ENCODE data around the gene EBF4. TPM values are rescaled to one million over a fixed set of nuclear protein-coding genes. Genes with fewer than 3 reads are reported as not detected.

EBF4 gene
- total RNA-seq, 4 donors from 2014 or later = 3.7 to 101 (median 5.4) TPM

GRCh38 chr20:2736441-2736840 lies 43.9 kb downstream of the EBF4 start:
- no peaks in the 10 kb centered on the region for H3K4me1 ChIP-seq
- no peak overlapping the region for H3K4me3 ChIP-seq
- DNase-seq = no peak
- WGBS, 2 donors (ENCODE audit: low coverage in 1 of 2) = 92% methylated on average over 3 of the region's 3 CpGs; no CpG with 5 or more reads in 1 of the 2 donors
- H3K9me3 ChIP-seq = peaks cover 0 to 7% of the 10 kb centered on the region in 2 donors
- intact Hi-C loops (cut with DNase I; ENCODE audit: low total_unique reads) = no loop called here
- H3K36me3 ChIP-seq = no peaks in the 10 kb centered on the region
- in situ Hi-C loops (cut with MboI; ENCODE audit: low pct_ligation_motif_present in 1 of 4, low pct_unique_long_range_greater_than_20kb in 1 of 4, low sequenced_read_pairs in 3 of 4) = no loop called here
- H3K27me3 ChIP-seq = peaks cover 7% of the 10 kb centered on the region
- TF ChIP-seq EP300 (IDR thresholded peaks at IDR 0.05; ENCODE audit: low read depth) = no peak
- TF ChIP-seq CTCF (IDR thresholded peaks at IDR 0.05) = no peak
- TF ChIP-seq POLR2AphosphoS5 (IDR thresholded peaks at IDR 0.05) = no peak
- TF ChIP-seq POLR2A (IDR thresholded peaks at IDR 0.05) = no peak
- H3K27ac ChIP-seq = no peak overlapping the region

GRCh38 chr20:2738331-2739041 lies 45.9 kb downstream of the EBF4 start:
- no peak for TF ChIP-seq CTCF (IDR thresholded peaks at IDR 0.05)
- no peak for TF ChIP-seq POLR2A (IDR thresholded peaks at IDR 0.05)
- no peak for TF ChIP-seq POLR2AphosphoS5 (IDR thresholded peaks at IDR 0.05)
- TF ChIP-seq EP300 (IDR thresholded peaks at IDR 0.05; ENCODE audit: low read depth) = no peak
- in situ Hi-C loops (cut with MboI; ENCODE audit: low pct_ligation_motif_present in 1 of 4, low pct_unique_long_range_greater_than_20kb in 1 of 4, low sequenced_read_pairs in 3 of 4) = no loop called here
- Histone ChIP-seq H3K9me3 (no peaks in the 10 kb centered on the region), H3K27ac (no peak overlapping the region), H3K4me1 (peaks cover 0 to 5% (median 0%) of the 10 kb centered on the region in 4 donors), H3K36me3 (no peaks in the 10 kb centered on the region), H3K27me3 (peaks cover 13% of the 10 kb centered on the region), H3K4me3 (no peak overlapping the region)
- WGBS, 2 donors (ENCODE audit: low coverage in 1 of 2) = 56 to 71% methylated on average over 1 to 8 of the region's 8 CpGs
- intact Hi-C loops (cut with DNase I; ENCODE audit: low total_unique reads) = no loop called here
- no peak for DNase-seq

- intact Hi-C loops (cut with DNase I; ENCODE audit: low total_unique reads) (no loop called here), in situ Hi-C loops (cut with MboI; ENCODE audit: low pct_ligation_motif_present in 1 of 4, low pct_unique_long_range_greater_than_20kb in 1 of 4, low sequenced_read_pairs in 3 of 4) (no loop called here)
- Histone ChIP-seq H3K27me3 (peaks cover 13% of the 10 kb centered on the region), H3K4me3 (no peak overlapping the region), H3K9me3 (no peaks in the 10 kb centered on the region), H3K27ac (no peak overlapping the region), H3K4me1 (peaks cover 0 to 5% (median 0%) of the 10 kb centered on the region in 4 donors), H3K36me3 (no peaks in the 10 kb centered on the region)
- DNase-seq = no peak
- TF ChIP-seq POLR2A (IDR thresholded peaks at IDR 0.05) (no peak), EP300 (IDR thresholded peaks at IDR 0.05; ENCODE audit: low read depth) (no peak), POLR2AphosphoS5 (IDR thresholded peaks at IDR 0.05) (no peak), CTCF (IDR thresholded peaks at IDR 0.05) (no peak)
- WGBS, 2 donors (ENCODE audit: low coverage in 1 of 2) = 76% methylated on average over 8 of the region's 8 CpGs; no CpG with 5 or more reads in 1 of the 2 donors
Observed at GRCh38 chr20:2739042-2739398, 46.4 kb downstream of the EBF4 start.

GRCh38 chr20:2740702-2741101 lies 48.1 kb downstream of the EBF4 start:
- Histone ChIP-seq H3K9me3 (no peaks in the 10 kb centered on the region), H3K27ac (no peak overlapping the region), H3K27me3 (peaks cover 6% of the 10 kb centered on the region), H3K4me3 (no peak overlapping the region), H3K36me3 (no peaks in the 10 kb centered on the region), H3K4me1 (peaks cover 0 to 5% (median 0%) of the 10 kb centered on the region in 4 donors)
- intact Hi-C loops (cut with DNase I; ENCODE audit: low total_unique reads) (no loop called here), in situ Hi-C loops (cut with MboI; ENCODE audit: low pct_ligation_motif_present in 1 of 4, low pct_unique_long_range_greater_than_20kb in 1 of 4, low sequenced_read_pairs in 3 of 4) (no loop called here)
- TF ChIP-seq POLR2AphosphoS5 (IDR thresholded peaks at IDR 0.05) (no peak), CTCF (IDR thresholded peaks at IDR 0.05) (no peak), POLR2A (IDR thresholded peaks at IDR 0.05) (no peak), EP300 (IDR thresholded peaks at IDR 0.05; ENCODE audit: low read depth) (no peak)
- no peak for DNase-seq
- 79 to 85% methylated on average over 2 to 6 of the region's 6 CpGs for WGBS, 2 donors (ENCODE audit: low coverage in 1 of 2)
